H1 (cell line): ENCODE results near the gene TGFBI. TPM values are rescaled to one million over a fixed set of nuclear protein-coding genes. Genes with fewer than 3 reads are reported as not detected.

ENCODE experiments used
- CTCF ChIA-PET: fragments of 300-600 bp; sonication (Branson Sonifier 250); formaldehyde crosslinking; loops from one replicate; lab custom pipeline; 2021; ENCODE audit not compliant: partially characterized antibody; lab: Charles Lee
- POLR2A ChIA-PET: fragments of 300-600 bp; sonication (Branson Sonifier 250); formaldehyde crosslinking; loops from one replicate; lab custom pipeline; 2021; ENCODE audit warnings: inconsistent platforms; ENCODE audit not compliant: partially characterized antibody; lab: Charles Lee
- DNase-seq, 2 experiments: peaks; one replicate each; pipeline versions ENCODE4 v3.0.0 to v3.0.0-alpha.2; 2010 to 2022; ENCODE audit warnings: low spot score in 2 of 2, low read depth in 1 of 2, mixed read lengths in 1 of 2
- FAIRE-seq: peaks from 2 replicates; lab custom pipeline; 2011; peaks lifted over from hg19 to GRCh38; lab: Jason Lieb, UNC
- H2AFZ ChIP-seq: 2 replicates; pipeline ENCODE4 v1.8.1; 2012; ENCODE audit warnings: low read length, inconsistent platforms
- H2AK5ac ChIP-seq: 2 replicates; pipeline ENCODE4 v1.6.1; 2013; ENCODE audit warnings: low read depth, low read length
- H2BK120ac ChIP-seq: replicated peaks from 2 replicates; pipeline ENCODE3; 2013; ENCODE audit warnings: low read depth, low read length, inconsistent platforms
- H2BK12ac ChIP-seq: 2 replicates; pipeline ENCODE4 v1.6.1; 2013; ENCODE audit warnings: low read depth, low read length
- H2BK15ac ChIP-seq: 2 replicates; pipeline ENCODE4 v1.6.1; 2013; ENCODE audit warnings: low read length
- H2BK20ac ChIP-seq: 2 replicates; pipeline ENCODE4 v1.6.1; 2013; ENCODE audit warnings: low read length
- H2BK5ac ChIP-seq: 2 replicates; pipeline ENCODE4 v1.6.1; 2013; ENCODE audit warnings: low read depth, low read length
- H3K14ac ChIP-seq: 2 replicates; pipeline ENCODE4 v1.6.1; 2013; ENCODE audit warnings: inconsistent platforms; ENCODE audit not compliant: insufficient read length
- H3K18ac ChIP-seq: 2 replicates; pipeline ENCODE4 v1.6.1; 2013; ENCODE audit warnings: low read length; ENCODE audit errors: extremely low read depth
- H3K23ac ChIP-seq: 2 replicates; pipeline ENCODE4 v1.6.1; 2013; ENCODE audit warnings: inconsistent platforms; ENCODE audit not compliant: insufficient read length
- H3K23me2 ChIP-seq: 2 replicates; pipeline ENCODE4 v1.6.1; 2013; ENCODE audit warnings: low read depth, low read length
- H3K27ac ChIP-seq: 2 replicates; pipeline ENCODE4 v1.6.1; 2011; ENCODE audit warnings: low read depth, low read length, inconsistent platforms
- H3K27me3 ChIP-seq, 4 experiments: replicated peaks in 1 of 4; 1 replicate in 1 of 4; 2 replicates in 3 of 4; pipeline versions ENCODE4 v1.6.1 to v1.8.1; 2011 to 2013; ENCODE audit warnings: low read length in 3 of 4, mild to moderate bottlenecking in 3 of 4, inconsistent platforms in 2 of 4, mixed read lengths in 2 of 4, moderate library complexity in 1 of 4; ENCODE audit not compliant: control insufficient read depth in 3 of 4, insufficient read depth in 3 of 4; ENCODE audit errors: extremely low read depth in 1 of 4
- H3K36me3 ChIP-seq, 4 experiments: 2 replicates each; pipeline versions ENCODE4 v1.6.1 to v1.8.1; 2011 to 2013; ENCODE audit warnings: mild to moderate bottlenecking in 4 of 4, low read length in 3 of 4, moderate library complexity in 2 of 4, control low read depth in 1 of 4, inconsistent platforms in 1 of 4; ENCODE audit not compliant: insufficient read depth in 4 of 4, control insufficient read depth in 2 of 4
- H3K4ac ChIP-seq: replicated peaks from 2 replicates; pipeline ENCODE3; 2013; ENCODE audit warnings: low read length, low read depth, mixed read lengths, inconsistent platforms; ENCODE audit not compliant: insufficient read length
- H3K4me1 ChIP-seq, 4 experiments: replicated peaks in 1 of 4; 1 replicate in 1 of 4; 2 replicates in 3 of 4; pipeline versions ENCODE4 v1.6.1 to v1.8.1; 2011 to 2013; ENCODE audit warnings: low read length in 3 of 4, inconsistent platforms in 2 of 4, mixed read lengths in 1 of 4; ENCODE audit not compliant: insufficient read depth in 4 of 4, control insufficient read depth in 3 of 4
- H3K4me2 ChIP-seq, 2 experiments: 2 replicates each; pipeline versions ENCODE4 v1.6.1 to v1.8.1; 2011 to 2013; ENCODE audit warnings: low read depth in 2 of 2, low read length in 2 of 2, control low read depth in 1 of 2, inconsistent platforms in 1 of 2, mild to moderate bottlenecking in 1 of 2; ENCODE audit not compliant: insufficient read depth in 1 of 2
- H3K4me3 ChIP-seq, 4 experiments: fragments of 200-600, 300-600 bp in 1 of 4; sonication (generic), shearing (Covaris generic), sonication (Bioruptor Twin) in 1 of 4; 2 replicates each; pipeline versions ENCODE4 v1.5.1 to v1.8.1; 2011 to 2016; ENCODE audit warnings: low read length in 4 of 4, low read depth in 3 of 4, control low read depth in 2 of 4, inconsistent platforms in 2 of 4, mild to moderate bottlenecking in 2 of 4, mixed read lengths in 1 of 4, moderate library complexity in 1 of 4; ENCODE audit not compliant: insufficient read depth in 2 of 4; ENCODE audit errors: extremely low read depth in 1 of 4
- H3K56ac ChIP-seq: replicated peaks from 2 replicates; pipeline ENCODE3; 2013; ENCODE audit warnings: low read depth, mild to moderate bottlenecking, mixed read lengths, low read length, inconsistent platforms; ENCODE audit not compliant: insufficient read length
- H3K79me1 ChIP-seq: 2 replicates; pipeline ENCODE4 v1.6.1; 2013; ENCODE audit warnings: low read depth, low read length, control low read depth
- H3K79me2 ChIP-seq, 2 experiments: 2 replicates each; pipeline versions ENCODE4 v1.6.1 to v1.8.1; 2012 to 2013; ENCODE audit warnings: low read length in 2 of 2, mild to moderate bottlenecking in 2 of 2, inconsistent platforms in 1 of 2; ENCODE audit not compliant: insufficient read depth in 2 of 2, control insufficient read depth in 1 of 2
- H3K9ac ChIP-seq, 4 experiments: replicated peaks in 1 of 4; 1 replicate in 1 of 4; 2 replicates in 3 of 4; pipeline versions ENCODE4 v1.6.1 to v1.8.1; 2011 to 2013; ENCODE audit warnings: low read depth in 3 of 4, low read length in 3 of 4, control low read depth in 2 of 4, mild to moderate bottlenecking in 2 of 4, moderate library complexity in 2 of 4, inconsistent platforms in 1 of 4; ENCODE audit errors: extremely low read depth in 1 of 4
- H3K9me3 ChIP-seq, 2 experiments: 2 replicates each; pipeline versions ENCODE4 v1.6.1 to v1.8.1; 2012 to 2013; ENCODE audit warnings: mild to moderate bottlenecking in 2 of 2, moderate library complexity in 2 of 2, control low read depth in 1 of 2, inconsistent platforms in 1 of 2, low read depth in 1 of 2, low read length in 1 of 2, mixed read lengths in 1 of 2; ENCODE audit not compliant: insufficient read depth in 2 of 2
- H4K20me1 ChIP-seq, 2 experiments: replicated peaks in 1 of 2; 2 replicates each; pipeline versions ENCODE3 to v1.8.1; 2011 to 2013; ENCODE audit warnings: inconsistent platforms in 2 of 2, low read length in 2 of 2, mild to moderate bottlenecking in 1 of 2; ENCODE audit not compliant: insufficient read depth in 2 of 2, control insufficient read depth in 1 of 2
- H4K5ac ChIP-seq: 2 replicates; pipeline ENCODE4 v1.6.1; 2013; ENCODE audit warnings: low read length, low read depth, mixed read lengths, inconsistent platforms; ENCODE audit not compliant: insufficient read length
- H4K8ac ChIP-seq: 2 replicates; pipeline ENCODE4 v1.8.0; 2013; ENCODE audit warnings: mild to moderate bottlenecking, moderate library complexity, low read length, inconsistent platforms; ENCODE audit not compliant: insufficient read depth; ENCODE audit errors: extremely low read depth
- H4K91ac ChIP-seq: replicated peaks from 2 replicates; pipeline ENCODE3; 2013; ENCODE audit warnings: low read length, mixed read lengths, inconsistent platforms; ENCODE audit not compliant: insufficient read length
- BCL11A ChIP-seq, 2 experiments: IDR thresholded peaks; one replicate each; pipeline ENCODE4 v1.6.1; 2011; ENCODE audit warnings: low read depth in 2 of 2, low read length in 2 of 2, mild to moderate bottlenecking in 2 of 2
- CBX8 ChIP-seq: fragments of 300-800, 300-1000 bp; sonication (generic); IDR thresholded peaks from 2 replicates; pipeline ENCODE4 v1.7.1; 2016; ENCODE audit warnings: low read depth, low read length, borderline replicate concordance
- CEBPB ChIP-seq: IDR thresholded peaks from 2 replicates; pipeline ENCODE4 v1.6.1; 2012; ENCODE audit warnings: low read depth, low read length
- CTBP2 ChIP-seq: IDR thresholded peaks from 2 replicates; pipeline ENCODE4 v1.7.0; 2011; ENCODE audit warnings: borderline replicate concordance, mild to moderate bottlenecking, moderate library complexity, mixed read lengths, low read length; ENCODE audit not compliant: insufficient read depth, insufficient read length
- HDAC6 ChIP-seq: IDR thresholded peaks from one replicate; pipeline ENCODE4 v1.7.1; 2012; ENCODE audit warnings: low read depth, mild to moderate bottlenecking, inconsistent platforms, low read length, moderate library complexity
- NRF1 ChIP-seq: IDR thresholded peaks from 2 replicates; pipeline ENCODE4 v1.6.1; 2011; ENCODE audit warnings: mild to moderate bottlenecking, low read depth, low read length, improper control_type of control experiment
- SIN3A ChIP-seq, 2 experiments: IDR thresholded peaks in 1 of 2; conservative IDR thresholded peaks in 1 of 2; 2 replicates each; pipeline ENCODE4 v1.6.1; 2011 to 2012; ENCODE audit warnings: low read length in 2 of 2, improper control_type of control experiment in 1 of 2, low read depth in 1 of 2, mild to moderate bottlenecking in 1 of 2
- YY1 ChIP-seq: IDR thresholded peaks from 2 replicates; pipeline ENCODE4 v1.6.1; 2011; ENCODE audit warnings: low read depth, mild to moderate bottlenecking, low read length
- WGBS, 2 experiments: shearing (Covaris generic) in 1 of 2; methylation state at CpG; one replicate each; pipeline versions ENCODE4 v1.1.6 to v1.1.7; 2013 to 2015; ENCODE audit warnings: low lambda C conversion rate in 2 of 2, mixed read lengths in 2 of 2, inconsistent platforms in 1 of 2, low coverage in 1 of 2, missing lambda C conversion rate in 1 of 2; ENCODE audit not compliant: insufficient replicate concordance in 2 of 2, insufficient coverage in 1 of 2, insufficient read length in 1 of 2; ENCODE audit errors: extremely low coverage in 1 of 2, missing lambda C conversion rate in 1 of 2; 5-methylcytosine and 5-hydroxymethylcytosine counted together
- polyA plus RNA-seq, 7 experiments: library from polyadenylated mRNA; depleted of rRNA in 3 of 7; stranded (reverse) in 5 of 7; unstranded in 2 of 7; fragments of >200 nt in 5 of 7; fragments of 200-250 nt in 2 of 7; gene quantifications; 1 replicate in 5 of 7; 2 replicates in 1 of 7; 4 replicates in 1 of 7; pipeline versions ENCODE4 v1.2.1 to v1.2.3, GENCODE V29; 2011 to 2013; ENCODE audit warnings: missing spikeins in 2 of 7, mixed read lengths in 2 of 7
- total RNA-seq: library from RNA; stranded (reverse); fragmentation: NEBNext Ultra II Directional; extraction: Animal tissue kit (Norgen Biotek cat#: 25700); gene quantifications from 2 replicates; pipeline ENCODE4 v1.2.1, GENCODE V29; 2021

The TGFBI gene
- total and polyA plus RNA-seq, 2 of the 8 experiments (the other 6 are each of a cell fraction or from before 2014, with no cell fraction given), result 6.0 to 8.5 TPM

DNA sequence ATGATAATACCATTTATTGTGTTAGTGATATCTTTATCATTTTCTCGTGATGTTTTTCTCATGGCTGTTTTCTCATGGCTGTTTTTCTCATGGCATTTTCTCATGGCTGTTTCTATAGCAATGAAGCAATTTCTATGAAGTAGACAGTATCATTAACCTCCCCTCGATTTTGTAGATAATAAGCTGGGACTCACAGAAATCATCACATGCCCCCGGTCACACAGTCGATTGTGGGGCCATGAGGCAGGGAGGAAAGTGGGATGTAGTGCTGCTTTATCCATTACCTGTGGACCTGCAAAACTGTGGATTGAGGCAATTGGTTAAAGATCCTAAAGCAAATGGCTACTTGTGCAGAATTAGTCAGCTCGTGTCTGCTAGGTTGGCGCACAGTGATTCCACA, 47.3 kb downstream of the TGFBI start:
- no peak overlapping the region for H3K4me3 ChIP-seq
- H3K4me2 ChIP-seq, result no peak overlapping the region
- H4K8ac ChIP-seq, result no peak overlapping the region
- no peak overlapping the region for H4K5ac ChIP-seq
- H2BK5ac ChIP-seq, result no peak overlapping the region
- FAIRE-seq, result no peak
- no peak overlapping the region for H2BK15ac ChIP-seq
- H3K18ac ChIP-seq, result no peak overlapping the region
- POLR2A ChIA-PET, result no interaction called here
- peaks cover 2% of the 10 kb centered on the region; the same call in 1 of the 2 replicates for H3K23me2 ChIP-seq
- 76% methylated on average over 6 of the region's 6 CpGs; no CpG with 5 or more reads in 1 of the 2 experiments for WGBS, 2 experiments
- CTCF ChIA-PET, result interaction anchor here (1.1 to 10.3 kb wide), 11 partner anchors 13 to 618 kb away, joined by 3 to 98 read pairs (median 4); partner anchors contain the start of genes SLC25A48 and TGFBI
- H3K56ac ChIP-seq, result no peak overlapping the region
- H3K9me3 ChIP-seq, result no peaks in the 10 kb centered on the region; a peak in 1 of 4 replicates
- no peak overlapping the region for H2BK12ac ChIP-seq
- no peak overlapping the region for H2AFZ ChIP-seq
- H4K91ac ChIP-seq, result no peak overlapping the region
- H3K4ac ChIP-seq, result no peak overlapping the region
- no peak overlapping the region for H3K14ac ChIP-seq
- TF ChIP-seq CEBPB (no peak), HDAC6 (no peak), CBX8 (no peak), CTBP2 (no peak), BCL11A (IDR thresholded peaks at IDR 0.05; ENCODE audit: low read depth in 2 of 2, low read length in 2 of 2) (no peak), NRF1 (no peak), SIN3A (conservative IDR thresholded peaks at IDR 0.05 in 1 of 2, IDR thresholded peaks at IDR 0.05 in 1 of 2; ENCODE audit: low read depth in 1 of 2, low read length in 2 of 2) (no peak), YY1 (no peak)
- TF ChIP-seq, all 59 proteins: peak for 0
- no peaks in the 10 kb centered on the region for H3K4me1 ChIP-seq
- H3K79me2 ChIP-seq, result no peaks in the 10 kb centered on the region
- no peaks in the 10 kb centered on the region for H4K20me1 ChIP-seq
- H3K36me3 ChIP-seq, result no peaks in the 10 kb centered on the region
- H3K27ac ChIP-seq, result no peak overlapping the region
- no peak overlapping the region for H2AK5ac ChIP-seq
- H3K27me3 ChIP-seq, result peaks cover 0 to 1% (median 0%) of the 10 kb centered on the region in 4 experiments; a peak in 1 of 7 replicates
- H2BK20ac ChIP-seq, result no peak overlapping the region
- H3K79me1 ChIP-seq, result no peaks in the 10 kb centered on the region
- no peak for DNase-seq
- no peak overlapping the region for H3K23ac ChIP-seq
- no peak overlapping the region for H3K9ac ChIP-seq
- H2BK120ac ChIP-seq, result no peak overlapping the region
